ENCODE results near the gene FBXL16.

The FBXL16 gene

GRCh38 chr16:674968-675883, 30.4 kb downstream of the FBXL16 start, which contains the start of gene RHBDL1:
TSS of gene RHBDL1 (plus strand) at chr16:675671. CDS start at chr16:675791, 120 bp downstream.
- FAIRE-seq: no peak

GRCh38 chr16:674214-674881, 31.3 kb downstream of the FBXL16 start:
- FAIRE-seq: no peak

DNA sequence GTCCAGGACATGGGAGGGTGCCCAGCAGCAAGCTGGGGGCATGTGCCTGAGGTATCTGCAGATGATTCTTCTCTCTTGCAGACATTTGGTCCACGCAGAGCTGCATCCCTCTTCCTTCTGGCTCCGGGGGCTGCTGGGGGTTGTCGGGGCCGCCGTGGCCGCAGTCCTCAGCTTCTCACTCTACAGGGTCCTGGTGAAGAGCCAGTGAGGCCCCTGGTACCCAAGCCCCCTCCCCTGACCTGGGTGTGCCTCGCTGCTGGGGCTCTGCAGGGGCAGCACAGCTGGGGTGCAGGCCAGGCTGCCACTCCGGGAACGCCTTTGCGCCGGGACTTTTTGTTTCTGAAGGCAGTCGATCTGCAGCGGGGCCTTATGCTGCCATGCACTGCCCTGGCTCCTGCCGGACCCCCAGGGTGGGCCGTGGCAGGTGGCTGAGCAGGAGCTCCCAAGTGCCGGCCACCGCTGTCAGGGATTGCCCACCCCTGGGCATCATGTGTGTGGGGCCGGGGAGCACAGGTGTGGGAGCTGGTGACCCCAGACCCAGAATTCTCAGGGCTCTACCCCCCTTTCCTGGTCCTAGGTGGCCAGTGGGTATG, 32.1 kb downstream of the FBXL16 start:
- FAIRE-seq: no peak

GRCh38 chr16:672851-673250, 32.8 kb downstream of the FBXL16 start:
- FAIRE-seq: no peak

DNA sequence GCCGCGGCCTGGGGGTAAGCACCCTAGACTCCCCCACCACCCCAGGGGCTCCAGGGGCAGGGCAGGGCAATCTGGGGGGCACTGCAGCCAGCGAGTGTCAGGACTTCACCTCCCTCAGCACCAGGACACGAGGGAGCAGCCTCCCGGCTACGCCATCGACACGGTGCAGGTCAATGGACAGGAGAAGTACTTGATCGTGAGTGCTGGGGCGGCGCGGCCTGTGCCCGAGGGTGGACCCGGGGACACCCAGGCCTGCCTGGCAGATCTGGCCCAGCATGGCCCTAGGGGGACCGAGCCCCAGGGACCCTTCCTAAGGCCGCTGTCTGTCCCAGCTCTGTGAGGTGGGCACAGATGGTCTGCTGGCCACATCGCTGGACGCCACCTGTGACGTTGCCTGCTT, 33.2 kb downstream of the FBXL16 start:
- no peak for FAIRE-seq

- FAIRE-seq: no peak
Measured at GRCh38 chr16:671353-672131, 34.1 kb downstream of the FBXL16 start.

- no peak for FAIRE-seq
Measured at GRCh38 chr16:670485-671352, 34.9 kb downstream of the FBXL16 start.

DNA sequence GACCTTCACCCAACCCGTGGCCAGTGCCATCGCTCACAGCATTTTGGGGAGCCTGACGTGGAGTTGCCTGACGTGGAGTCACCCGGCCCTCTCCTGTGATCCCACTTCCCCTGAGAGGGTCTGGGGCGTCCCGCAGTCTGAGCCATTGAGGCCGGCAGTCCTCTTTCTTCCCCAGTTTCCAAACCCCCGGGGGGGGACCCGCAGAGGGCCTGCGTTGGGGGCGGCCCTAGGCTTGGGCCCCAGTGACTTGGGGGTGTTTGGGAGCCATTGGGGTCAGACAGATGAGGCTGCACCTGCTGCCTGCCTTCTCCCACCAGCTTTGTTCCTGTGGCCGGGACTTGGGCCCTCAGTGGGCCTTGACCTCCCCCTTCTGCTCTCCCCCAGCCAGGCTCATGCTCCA, 35.9 kb downstream of the FBXL16 start:
- FAIRE-seq: no peak

GRCh38 chr16:668519-669171, 37.0 kb downstream of the FBXL16 start:
- no peak for FAIRE-seq

- no peak for FAIRE-seq
Measured at GRCh38 chr16:667780-668518, 37.7 kb downstream of the FBXL16 start, which contains the start of gene RHOT2. TSS of gene RHOT2 (plus strand) at chr16:668132. CDS start at chr16:668200, 68 bp downstream.

DNA sequence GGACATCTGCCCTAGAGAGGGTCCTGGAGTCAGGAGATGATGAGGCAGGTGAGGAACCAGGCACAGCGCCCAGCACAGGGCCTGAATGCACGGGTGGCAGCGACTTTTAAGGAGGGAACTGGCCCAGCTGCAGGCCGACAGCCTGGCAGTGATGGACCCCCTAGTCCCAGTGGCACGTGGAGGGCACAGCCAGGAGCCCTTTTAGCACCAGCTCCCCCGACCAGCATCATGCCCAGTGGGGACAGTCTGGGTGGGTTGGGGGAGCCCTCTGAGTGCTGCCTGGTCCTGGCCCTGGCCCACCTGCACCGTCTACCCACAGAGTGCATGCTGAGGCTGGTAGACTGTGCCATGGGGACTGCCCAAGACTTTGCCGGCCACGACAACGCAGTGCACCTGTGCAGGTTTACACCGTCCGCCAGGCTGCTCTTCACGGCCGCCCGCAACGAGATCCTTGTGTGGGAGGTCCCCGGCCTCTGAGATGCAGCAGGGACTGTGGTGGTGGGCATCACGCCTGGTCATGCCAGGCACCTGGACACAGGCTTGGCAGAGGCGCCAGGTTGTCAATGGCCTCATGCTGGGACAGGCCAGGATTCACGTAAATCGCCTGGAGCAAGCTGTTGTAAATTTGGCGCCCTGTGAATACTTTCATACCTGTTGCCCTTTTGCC, 38.4 kb downstream of the FBXL16 start:
- no peak for FAIRE-seq

DNA sequence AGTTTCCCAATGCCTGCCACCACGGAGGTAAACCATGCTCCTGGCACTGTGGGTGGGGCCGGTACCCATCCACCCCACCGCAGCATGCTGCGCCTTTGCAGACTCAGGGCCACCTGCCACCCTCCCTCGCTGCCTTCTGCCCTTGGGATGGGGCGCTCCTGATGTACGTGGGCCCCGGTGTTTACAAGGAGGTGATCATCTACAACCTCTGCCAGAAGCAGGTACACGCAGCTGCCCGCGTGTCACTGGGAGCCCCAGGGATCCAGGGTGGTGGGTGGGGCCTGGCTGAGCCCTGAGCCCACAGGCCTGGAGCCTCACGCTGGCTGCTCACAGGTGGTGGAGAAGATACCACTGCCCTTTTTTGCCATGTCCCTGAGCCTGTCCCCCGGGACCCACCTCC, 39.0 kb downstream of the FBXL16 start:
- FAIRE-seq: no peak

- FAIRE-seq: no peak
Measured at GRCh38 chr16:662597-662996, 43.0 kb downstream of the FBXL16 start.

GRCh38 chr16:662095-662494, 43.5 kb downstream of the FBXL16 start:
- no peak for FAIRE-seq

DNA sequence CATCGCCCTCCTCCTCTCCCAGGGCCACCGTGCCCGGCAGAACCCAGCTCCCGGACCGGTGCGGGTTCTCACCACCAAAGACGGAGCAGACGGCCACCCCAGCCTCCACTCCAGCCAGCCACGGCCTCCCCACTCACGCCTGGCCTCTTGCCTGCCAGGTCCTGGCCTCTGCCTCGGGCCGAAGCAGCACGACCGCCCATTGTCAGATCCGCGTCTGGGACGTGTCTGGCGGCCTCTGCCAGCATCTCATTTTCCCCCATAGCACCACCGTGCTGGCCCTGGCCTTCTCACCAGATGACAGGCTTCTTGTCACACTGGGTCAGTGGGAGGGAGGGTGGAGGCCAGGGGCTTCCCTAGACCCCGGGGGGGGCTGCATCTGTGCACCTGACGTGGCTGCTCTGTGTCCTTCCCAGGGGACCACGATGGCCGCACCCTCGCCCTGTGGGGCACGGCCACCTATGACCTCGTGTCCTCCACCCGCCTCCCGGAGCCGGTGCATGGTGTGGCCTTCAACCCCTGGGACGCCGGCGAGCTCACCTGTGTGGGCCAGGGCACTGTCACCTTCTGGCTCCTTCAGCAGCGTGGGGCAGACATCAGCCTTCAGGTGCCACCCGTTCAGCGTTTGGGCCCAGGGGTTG, 44.3 kb downstream of the FBXL16 start:
- FAIRE-seq: no peak

- no peak for FAIRE-seq
Measured at GRCh38 chr16:660459-661183, 45.0 kb downstream of the FBXL16 start.

DNA sequence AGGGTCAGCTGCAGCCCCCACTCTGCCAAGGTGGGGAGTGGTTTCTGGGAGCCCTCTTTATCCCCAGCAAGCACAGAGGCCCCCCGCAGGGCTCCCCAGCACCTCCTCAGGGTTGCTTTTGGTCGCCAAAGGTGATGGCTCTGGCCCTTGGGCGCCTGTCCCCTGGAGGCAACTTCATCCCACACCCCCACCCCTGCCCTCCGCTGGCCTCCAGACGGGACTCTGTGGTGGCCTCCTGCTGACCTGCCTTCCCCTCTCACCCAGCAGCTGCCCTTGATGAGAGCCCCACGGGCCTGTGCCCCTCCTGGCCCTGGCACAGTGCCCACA, 45.5 kb downstream of the FBXL16 start:
- no peak for FAIRE-seq

GRCh38 chr16:659618-660017, 46.0 kb downstream of the FBXL16 start:
- no peak for FAIRE-seq

Data from endometrium (tissue), 2 donors.